HG02973 (cell line): ENCODE results near the gene ANKRD45.
"Not testable (repeated sequence)": the region's sequence is repeated elsewhere in the genome, so short reads cannot be mapped to it uniquely, and the experiment has no call there.

Experiments used
- ATAC-seq: cut with Tn5 transposase; IDR thresholded peaks from one replicate; pipeline ENCODE4 v1.9.1; 2021; ENCODE audit warnings: moderate library complexity; ENCODE audit not compliant: unreplicated experiment

The ANKRD45 gene

GRCh38 chr1:173646656-173647055 is 23.0 kb downstream of the ANKRD45 start:
- no peak for ATAC-seq

- not testable (repeated sequence) for ATAC-seq
Measured at GRCh38 chr1:173642450-173643139, 27.1 kb downstream of the ANKRD45 start.

- no peak for ATAC-seq
Measured at GRCh38 chr1:173639102-173639501, 30.5 kb downstream of the ANKRD45 start.

- no peak for ATAC-seq
Measured at GRCh38 chr1:173638043-173639021, 31.3 kb downstream of the ANKRD45 start.

GRCh38 chr1:173637236-173638042 is 32.2 kb downstream of the ANKRD45 start:
- not testable (repeated sequence) for ATAC-seq

GRCh38 chr1:173635116-173635515 is 34.5 kb downstream of the ANKRD45 start, which contains the start of gene TEX50:
Gene TEX50 (plus strand): TSS chr1:173635338. CDS start chr1:173635522, 184 bp downstream.
- no peak for ATAC-seq

GRCh38 chr1:173628888-173629287 is 40.8 kb downstream of the ANKRD45 start:
- no peak for ATAC-seq

- no peak for ATAC-seq
Measured at GRCh38 chr1:173627269-173627668, 42.4 kb downstream of the ANKRD45 start.

- ATAC-seq: no peak
Measured at GRCh38 chr1:173616859-173617258, 52.8 kb downstream of the ANKRD45 start.

- not testable (repeated sequence) for ATAC-seq
Measured at GRCh38 chr1:173613086-173613485, 56.6 kb downstream of the ANKRD45 start.

- ATAC-seq: no peak
Measured at GRCh38 chr1:173608503-173609216, 61.0 kb downstream of the ANKRD45 start.

GRCh38 chr1:173603056-173603591 is 66.5 kb downstream of the ANKRD45 start, which contains the start of gene SLC9C2:
Gene SLC9C2 (minus strand): TSS chr1:173603072. CDS start chr1:173601776, 1,296 bp downstream.
- no peak for ATAC-seq

GRCh38 chr1:173601588-173601987 is 68.1 kb downstream of the ANKRD45 start:
- no peak for ATAC-seq

GRCh38 chr1:173596097-173596825 is 73.4 kb downstream of the ANKRD45 start:
- no peak for ATAC-seq

- not testable (repeated sequence) for ATAC-seq
Measured at GRCh38 chr1:173591138-173591537, 78.5 kb downstream of the ANKRD45 start.

- ATAC-seq: no peak
Measured at GRCh38 chr1:173590557-173590956, 79.1 kb downstream of the ANKRD45 start.

- ATAC-seq: no peak
Measured at GRCh38 chr1:173581383-173582079, 88.1 kb downstream of the ANKRD45 start.

- ATAC-seq: no peak
Measured at GRCh38 chr1:173580658-173581057, 89.0 kb downstream of the ANKRD45 start.

- ATAC-seq: no peak
Measured at GRCh38 chr1:173580071-173580470, 89.6 kb downstream of the ANKRD45 start.
